ENCODE data around the gene ADAP1.

ADAP1 gene

GRCh38 chr7:894164-894867 lies 60.2 kb downstream of the ADAP1 start:
- Histone ChIP-seq H3K4me2 (ENCODE audit: insufficient read depth, low read length) (no peak overlapping the region), H3K27me3 (ENCODE audit: insufficient read depth, low read length, poor library complexity) (no peaks in the 10 kb centered on the region), H3K4me3 (ENCODE audit: low read depth in 1 of 2, low read length in 2 of 2) (no peak overlapping the region), H3K79me2 (ENCODE audit: insufficient read depth, low read length) (peaks cover 2% of the 10 kb centered on the region; the same call in 1 of the 2 replicates), H3K9me3 (ENCODE audit: insufficient read depth, low read length, severe bottlenecking) (no peaks in the 10 kb centered on the region), H2AFZ (ENCODE audit: low read depth, low read length) (no peak overlapping the region), H3K27ac (ENCODE audit: low read length) (no peak overlapping the region), H3K9ac (ENCODE audit: low read depth, low read length) (no peak overlapping the region), H3K36me3 (ENCODE audit: insufficient read depth, low read length) (peaks cover 79% of the 10 kb centered on the region), H4K20me1 (ENCODE audit: insufficient read depth, low read length) (peaks cover 61% of the 10 kb centered on the region), H3K4me1 (ENCODE audit: insufficient read depth, low read length) (no peaks in the 10 kb centered on the region)
- no peak for ATAC-seq (ENCODE audit: insufficient read depth, low read depth)
- no peak for TF ChIP-seq CTCF (IDR thresholded peaks at IDR 0.05; ENCODE audit: borderline replicate concordance, extremely low read depth, low read length, poor library complexity, severe bottlenecking)
- TF ChIP-seq EZH2 (IDR thresholded peaks at IDR 0.05; ENCODE audit: borderline replicate concordance, low read depth, low read length, severe bottlenecking): no peak
- DNase-seq: no peak

GRCh38 chr7:893686-894085 lies 60.8 kb downstream of the ADAP1 start:
- Histone ChIP-seq H3K4me1 (ENCODE audit: insufficient read depth, low read length) (no peaks in the 10 kb centered on the region), H2AFZ (ENCODE audit: low read depth, low read length) (no peak overlapping the region), H4K20me1 (ENCODE audit: insufficient read depth, low read length) (peaks cover 63% of the 10 kb centered on the region), H3K79me2 (ENCODE audit: insufficient read depth, low read length) (peaks cover 6% of the 10 kb centered on the region), H3K9me3 (ENCODE audit: insufficient read depth, low read length, severe bottlenecking) (no peaks in the 10 kb centered on the region), H3K27ac (ENCODE audit: low read length) (no peak overlapping the region), H3K4me2 (ENCODE audit: insufficient read depth, low read length) (no peak overlapping the region), H3K4me3 (ENCODE audit: low read depth in 1 of 2, low read length in 2 of 2) (no peak overlapping the region), H3K9ac (ENCODE audit: low read depth, low read length) (no peak overlapping the region), H3K36me3 (ENCODE audit: insufficient read depth, low read length) (peaks cover 86% of the 10 kb centered on the region), H3K27me3 (ENCODE audit: insufficient read depth, low read length, poor library complexity) (no peaks in the 10 kb centered on the region)
- DNase-seq (no peak), ATAC-seq (ENCODE audit: insufficient read depth, low read depth) (no peak)
- TF ChIP-seq CTCF (IDR thresholded peaks at IDR 0.05; ENCODE audit: borderline replicate concordance, extremely low read depth, low read length, poor library complexity, severe bottlenecking) (no peak), EZH2 (IDR thresholded peaks at IDR 0.05; ENCODE audit: borderline replicate concordance, low read depth, low read length, severe bottlenecking) (no peak)

- Histone ChIP-seq H3K9ac (ENCODE audit: low read depth, low read length) (no peak overlapping the region), H3K4me2 (ENCODE audit: insufficient read depth, low read length) (no peak overlapping the region), H3K27ac (ENCODE audit: low read length) (no peak overlapping the region), H4K20me1 (ENCODE audit: insufficient read depth, low read length) (peaks cover 67% of the 10 kb centered on the region), H3K27me3 (ENCODE audit: insufficient read depth, low read length, poor library complexity) (no peaks in the 10 kb centered on the region), H3K4me3 (ENCODE audit: low read depth in 1 of 2, low read length in 2 of 2) (no peak overlapping the region), H3K36me3 (ENCODE audit: insufficient read depth, low read length) (peaks cover 91% of the 10 kb centered on the region), H2AFZ (ENCODE audit: low read depth, low read length) (no peak overlapping the region), H3K79me2 (ENCODE audit: insufficient read depth, low read length) (peaks cover 13% of the 10 kb centered on the region), H3K4me1 (ENCODE audit: insufficient read depth, low read length) (no peaks in the 10 kb centered on the region), H3K9me3 (ENCODE audit: insufficient read depth, low read length, severe bottlenecking) (no peaks in the 10 kb centered on the region)
- no peak for DNase-seq
- TF ChIP-seq EZH2 (IDR thresholded peaks at IDR 0.05; ENCODE audit: borderline replicate concordance, low read depth, low read length, severe bottlenecking): no peak
- no peak for ATAC-seq (ENCODE audit: insufficient read depth, low read depth)
These were observed 61.6 kb downstream of the ADAP1 start for GRCh38 chr7:892648-893593.

GRCh38 chr7:891805-892204 lies 62.7 kb downstream of the ADAP1 start:
- Histone ChIP-seq H3K4me2 (ENCODE audit: insufficient read depth, low read length) (no peak overlapping the region), H4K20me1 (ENCODE audit: insufficient read depth, low read length) (peaks cover 78% of the 10 kb centered on the region), H3K4me1 (ENCODE audit: insufficient read depth, low read length) (no peaks in the 10 kb centered on the region), H3K4me3 (ENCODE audit: low read depth in 1 of 2, low read length in 2 of 2) (no peak overlapping the region), H3K27me3 (ENCODE audit: insufficient read depth, low read length, poor library complexity) (no peaks in the 10 kb centered on the region), H2AFZ (ENCODE audit: low read depth, low read length) (no peak overlapping the region), H3K36me3 (ENCODE audit: insufficient read depth, low read length) (peaks cover 92% of the 10 kb centered on the region), H3K27ac (ENCODE audit: low read length) (no peak overlapping the region), H3K9ac (ENCODE audit: low read depth, low read length) (no peak overlapping the region), H3K79me2 (ENCODE audit: insufficient read depth, low read length) (peaks cover 23% of the 10 kb centered on the region), H3K9me3 (ENCODE audit: insufficient read depth, low read length, severe bottlenecking) (no peaks in the 10 kb centered on the region)
- TF ChIP-seq EZH2 (IDR thresholded peaks at IDR 0.05; ENCODE audit: borderline replicate concordance, low read depth, low read length, severe bottlenecking) (no peak), CTCF (IDR thresholded peaks at IDR 0.05; ENCODE audit: borderline replicate concordance, extremely low read depth, low read length, poor library complexity, severe bottlenecking) (no peak)
- ATAC-seq (ENCODE audit: insufficient read depth, low read depth) (no peak), DNase-seq (no peak)

All from DND-41 (cell line).